ENCODE measurements around the gene CTSE.

DNA sequence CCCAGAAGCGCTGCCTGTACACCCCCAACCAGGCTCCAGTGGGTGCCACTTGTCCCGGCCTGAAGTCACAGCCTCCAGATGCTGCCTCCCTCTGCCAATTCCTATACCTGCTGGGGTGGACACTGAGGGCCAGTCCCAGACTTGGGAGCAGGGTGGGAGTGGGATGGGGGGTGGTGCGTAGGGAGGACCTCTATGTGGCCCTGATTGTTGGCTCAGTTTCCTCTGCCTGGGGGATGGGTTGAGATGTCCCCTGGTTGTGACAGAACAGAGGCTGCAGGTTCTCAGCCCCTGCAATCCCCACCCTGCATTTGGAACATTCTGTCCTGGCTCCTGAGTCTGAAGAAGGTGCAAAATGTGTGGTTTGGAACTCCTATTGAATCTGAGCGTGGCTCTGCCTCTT, 47.7 kb downstream of the CTSE start:
- TF ChIP-seq, protein P1, sequence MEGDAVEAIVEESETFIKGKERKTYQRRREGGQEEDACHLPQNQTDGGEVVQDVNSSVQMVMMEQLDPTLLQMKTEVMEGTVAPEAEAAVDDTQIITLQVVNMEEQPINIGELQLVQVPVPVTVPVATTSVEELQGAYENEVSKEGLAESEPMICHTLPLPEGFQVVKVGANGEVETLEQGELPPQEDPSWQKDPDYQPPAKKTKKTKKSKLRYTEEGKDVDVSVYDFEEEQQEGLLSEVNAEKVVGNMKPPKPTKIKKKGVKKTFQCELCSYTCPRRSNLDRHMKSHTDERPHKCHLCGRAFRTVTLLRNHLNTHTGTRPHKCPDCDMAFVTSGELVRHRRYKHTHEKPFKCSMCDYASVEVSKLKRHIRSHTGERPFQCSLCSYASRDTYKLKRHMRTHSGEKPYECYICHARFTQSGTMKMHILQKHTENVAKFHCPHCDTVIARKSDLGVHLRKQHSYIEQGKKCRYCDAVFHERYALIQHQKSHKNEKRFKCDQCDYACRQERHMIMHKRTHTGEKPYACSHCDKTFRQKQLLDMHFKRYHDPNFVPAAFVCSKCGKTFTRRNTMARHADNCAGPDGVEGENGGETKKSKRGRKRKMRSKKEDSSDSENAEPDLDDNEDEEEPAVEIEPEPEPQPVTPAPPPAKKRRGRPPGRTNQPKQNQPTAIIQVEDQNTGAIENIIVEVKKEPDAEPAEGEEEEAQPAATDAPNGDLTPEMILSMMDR (IDR thresholded peaks at IDR 0.05), result no peak
- no peak for TF ChIP-seq ZFX (IDR thresholded peaks at IDR 0.05; ENCODE audit: borderline replicate concordance)

All from 22Rv1 (cell line).